Activated gamma-delta T cell treated with Interleukin-2 at 50 U/mL for 16 hours (primary cell): ENCODE measurements around the gene PPP1R1C.

ENCODE experiments used
- DNase-seq: peaks from one replicate; pipeline ENCODE4 v3.0.0-alpha.2; 2020

PPP1R1C gene

DNA sequence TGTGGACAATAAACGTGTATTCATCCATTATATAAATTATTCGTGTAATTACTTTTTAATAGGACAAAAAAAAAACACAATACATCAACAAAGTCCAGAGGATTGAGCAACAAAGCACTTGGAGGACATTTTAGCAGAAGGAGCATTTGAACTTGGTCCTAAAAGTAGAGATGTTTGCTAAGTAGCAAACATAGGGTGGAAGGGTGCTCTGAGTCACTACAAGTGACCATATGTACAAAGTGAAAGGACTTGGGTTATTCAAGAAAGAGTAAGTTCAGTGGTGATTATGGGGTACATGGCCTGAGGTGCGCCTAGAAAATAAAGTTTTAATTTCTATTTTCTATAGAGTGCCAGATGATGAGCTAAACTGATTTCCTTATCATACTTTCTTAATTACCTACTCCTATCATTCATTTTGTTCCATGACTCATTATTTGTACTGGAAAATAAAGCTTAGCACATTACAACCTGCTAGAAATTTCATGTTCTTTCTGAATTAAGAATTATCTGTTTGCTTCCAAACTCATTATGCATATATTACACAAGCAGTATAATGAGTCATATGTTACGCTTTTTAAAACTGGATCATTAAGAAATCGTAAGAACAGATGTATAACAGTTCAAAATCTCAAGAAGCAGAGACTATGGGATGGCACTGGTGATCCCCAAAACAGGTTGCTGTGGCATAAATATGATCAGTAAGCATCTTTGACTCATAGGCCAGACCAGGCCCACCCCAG is 13.1 kb upstream of the PPP1R1C start:
- DNase-seq = no peak

DNA sequence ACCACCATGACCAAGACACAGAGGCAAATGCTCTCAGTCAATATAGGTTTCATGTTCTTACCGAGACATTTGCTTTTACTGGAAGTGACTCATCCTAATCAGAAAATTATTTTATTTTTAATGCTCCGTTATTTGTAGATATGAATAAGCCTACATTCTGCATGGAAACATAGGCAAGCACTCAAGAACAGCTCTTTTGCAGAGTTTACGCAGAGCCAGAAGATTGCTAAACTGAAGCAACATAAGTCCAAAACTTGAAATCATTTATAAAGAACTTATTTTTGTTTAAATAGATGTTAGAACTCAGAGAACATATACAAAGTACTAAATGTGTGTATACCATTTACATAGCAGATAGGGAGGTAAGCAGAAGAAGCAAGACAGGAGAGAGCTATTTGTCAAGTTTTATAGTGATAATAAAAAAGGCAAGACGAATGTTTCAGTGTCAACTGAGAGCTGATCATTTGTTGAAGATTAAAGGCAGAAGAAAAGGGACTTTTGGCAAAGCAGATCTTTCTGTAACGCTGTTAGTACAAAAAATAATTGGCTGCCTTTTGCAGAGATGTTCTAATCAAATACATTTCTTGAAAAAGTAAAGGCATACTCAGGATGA is 12.4 kb upstream of the PPP1R1C start:
- DNase-seq = no peak

DNA sequence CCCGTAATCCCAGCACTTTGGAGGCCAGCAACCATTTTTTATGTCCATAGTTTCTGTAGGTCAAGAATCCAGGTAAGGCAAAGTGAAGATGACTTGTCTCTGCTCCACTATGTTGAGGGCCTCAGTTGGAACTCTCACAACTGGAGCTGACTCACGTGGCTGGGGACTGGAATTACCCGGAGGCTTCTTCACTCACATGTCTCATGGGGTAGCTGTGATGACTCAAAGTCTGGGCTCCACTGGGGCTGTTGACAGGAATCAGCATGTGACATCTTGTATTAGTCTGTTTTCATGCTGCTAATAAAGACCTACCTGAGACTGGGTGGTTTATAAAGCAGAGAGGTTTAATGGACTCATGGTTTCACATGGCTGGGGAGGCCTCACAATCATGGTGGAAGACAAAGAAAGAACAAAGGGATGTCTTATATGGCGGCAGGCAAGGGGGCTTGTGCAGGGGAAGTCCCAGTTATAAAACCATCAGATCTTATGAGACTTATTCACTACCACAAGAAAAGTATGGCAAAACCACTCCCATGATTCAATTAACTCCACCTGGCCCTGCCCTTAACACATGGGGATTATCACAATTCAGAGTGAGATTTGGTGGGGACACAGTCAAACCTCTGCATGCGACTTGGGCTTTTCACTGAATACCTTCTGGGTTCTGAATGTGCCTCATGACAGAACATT is 7.8 kb upstream of the PPP1R1C start:
- no peak for DNase-seq

DNA sequence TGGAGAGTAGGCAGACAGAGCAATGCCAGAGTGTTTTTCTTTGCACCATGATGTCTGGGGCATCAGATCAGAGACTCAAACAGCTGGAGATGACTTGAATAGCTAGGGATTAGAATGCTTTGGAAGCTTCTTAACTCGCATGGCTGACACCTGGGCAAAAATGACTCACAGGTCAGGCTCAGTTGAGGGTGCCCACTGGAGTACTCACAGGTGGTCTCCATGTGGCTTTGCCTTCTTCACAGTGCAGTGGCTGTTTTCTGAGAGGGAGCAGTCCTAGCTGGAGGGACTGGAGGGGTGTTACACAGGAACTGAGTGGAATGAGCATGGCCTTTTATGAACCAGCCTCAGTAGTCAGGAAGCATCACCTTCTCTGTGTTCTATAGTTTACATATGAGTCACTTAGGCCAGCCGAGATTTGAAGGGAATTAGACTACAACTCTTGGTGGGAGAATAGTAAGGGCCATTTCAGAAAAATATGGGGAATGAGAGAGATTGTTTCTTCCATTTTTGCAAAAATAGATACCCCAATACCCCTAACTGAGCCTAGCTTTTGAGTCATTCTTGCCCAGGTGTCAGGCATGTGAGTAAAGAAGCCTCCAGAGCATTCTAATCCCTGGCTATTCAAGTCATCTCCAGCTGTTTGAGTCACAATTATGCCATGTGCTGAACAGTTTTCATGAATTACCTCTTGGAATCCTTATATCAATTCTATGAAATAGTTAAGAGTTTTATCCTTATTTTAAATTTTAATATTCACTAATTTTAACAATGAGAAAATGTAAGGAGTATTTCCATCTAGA is 7.1 kb upstream of the PPP1R1C start:
- no peak for DNase-seq

DNA sequence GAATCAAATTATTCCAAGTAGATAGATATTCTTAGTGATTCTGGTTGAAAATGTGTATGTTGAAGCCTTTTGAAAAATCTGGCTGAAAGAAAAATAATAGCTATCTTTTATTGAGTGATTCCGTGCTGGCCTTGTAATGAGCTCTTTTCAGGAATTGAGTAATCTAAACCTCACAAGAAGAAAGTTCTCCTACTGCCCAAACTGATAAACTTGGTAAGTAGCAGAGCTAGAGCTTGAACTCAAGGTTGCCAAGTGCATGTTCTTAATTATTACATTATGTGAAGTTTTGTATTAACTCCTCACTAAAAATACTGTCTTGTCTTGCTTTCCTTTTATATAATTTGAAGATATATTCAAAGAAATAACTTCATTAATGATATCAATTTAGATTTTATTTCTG is 1.6 kb upstream of the PPP1R1C start:
- DNase-seq = no peak

DNA sequence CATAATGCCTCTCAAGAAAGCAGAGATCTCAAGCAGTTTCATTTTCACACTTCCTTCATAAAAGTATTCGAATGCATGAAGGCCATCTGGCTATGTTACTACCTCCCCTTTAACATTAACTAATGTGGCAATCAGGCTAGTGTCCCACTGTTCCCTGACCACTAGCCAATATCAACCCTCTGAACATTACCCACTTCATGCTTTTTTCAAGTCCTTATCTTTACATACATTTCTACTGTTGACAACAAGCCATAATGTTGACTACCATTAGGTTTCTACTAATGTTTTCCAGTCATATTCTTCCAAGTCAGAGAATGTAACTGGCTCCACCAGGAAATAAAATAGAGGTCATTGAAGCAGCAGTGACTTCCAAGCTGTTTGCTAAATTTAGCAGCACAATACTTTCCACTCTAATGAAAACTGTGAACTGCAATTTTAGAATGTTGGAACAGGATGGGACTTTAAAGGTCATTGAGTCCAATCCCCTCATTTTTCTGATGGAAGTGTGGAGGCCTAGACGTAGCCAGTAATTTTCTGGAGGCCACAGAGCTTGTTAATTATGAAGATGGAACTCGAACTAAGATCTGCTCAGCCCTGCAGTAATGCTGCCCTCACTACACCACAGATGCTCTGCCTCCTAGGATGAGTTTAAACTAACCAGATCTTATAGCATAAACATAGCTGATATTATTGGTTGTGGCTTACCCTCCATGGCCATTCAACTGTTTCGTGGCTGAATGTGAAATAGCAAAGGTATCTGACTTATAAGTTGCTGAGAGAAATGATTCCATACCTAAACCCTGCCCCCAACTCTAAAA is 630 bp upstream of the PPP1R1C start:
- DNase-seq = no peak

DNA sequence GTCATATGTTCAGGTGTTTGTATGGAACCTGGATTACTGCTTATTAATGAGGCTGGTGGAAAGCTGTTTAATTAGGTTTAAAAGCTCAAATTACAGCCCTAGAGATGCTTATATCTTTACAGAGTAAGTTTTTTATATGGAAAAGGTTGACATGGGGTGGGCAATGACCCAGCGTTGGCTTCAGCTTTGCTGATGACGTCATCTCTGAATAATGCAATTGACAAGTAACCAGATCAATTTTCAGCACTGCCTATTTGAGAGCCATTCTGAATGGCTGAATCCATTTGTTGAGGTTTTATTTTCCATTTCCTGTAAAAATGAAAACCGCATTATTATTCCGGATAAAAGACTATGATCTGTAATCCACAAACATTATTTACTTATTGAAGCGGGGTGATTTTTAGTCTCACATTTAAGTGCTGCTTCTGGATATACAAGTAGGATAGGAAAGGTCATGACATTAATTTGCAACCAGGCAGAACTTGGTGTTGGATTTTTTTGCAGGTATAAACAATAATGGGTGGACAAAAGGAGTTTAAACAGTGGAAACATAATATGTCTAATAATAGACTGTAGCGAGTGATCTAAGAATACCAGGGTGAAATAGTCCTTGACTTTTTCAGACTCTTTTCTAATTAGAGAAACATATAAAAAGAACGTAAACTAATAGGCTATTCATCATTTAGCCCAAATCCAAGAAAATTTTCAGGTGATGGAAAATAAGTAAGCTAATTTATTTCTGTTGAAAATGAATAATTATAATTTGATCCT is 2.7 kb downstream of the PPP1R1C start:
- no peak for DNase-seq

DNA sequence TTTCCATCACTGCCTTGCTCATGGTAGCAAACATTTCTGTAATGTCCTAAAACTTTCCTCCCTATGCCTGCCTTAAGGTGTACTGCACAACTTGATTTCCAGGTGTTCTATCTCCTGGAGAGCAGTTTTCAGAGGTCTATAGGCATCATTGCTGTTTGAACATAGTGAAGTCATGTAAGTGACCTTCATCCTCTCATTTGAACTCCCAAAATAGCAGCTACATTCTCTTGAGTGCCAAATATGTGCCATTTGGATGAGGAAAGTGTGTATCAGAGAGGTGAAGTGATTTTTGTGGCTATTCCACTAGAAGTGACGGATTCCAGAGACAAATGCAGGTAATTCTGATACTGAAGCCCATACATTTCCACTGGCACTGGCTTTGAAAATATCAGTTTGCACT is 3.4 kb downstream of the PPP1R1C start:
- DNase-seq = no peak

DNA sequence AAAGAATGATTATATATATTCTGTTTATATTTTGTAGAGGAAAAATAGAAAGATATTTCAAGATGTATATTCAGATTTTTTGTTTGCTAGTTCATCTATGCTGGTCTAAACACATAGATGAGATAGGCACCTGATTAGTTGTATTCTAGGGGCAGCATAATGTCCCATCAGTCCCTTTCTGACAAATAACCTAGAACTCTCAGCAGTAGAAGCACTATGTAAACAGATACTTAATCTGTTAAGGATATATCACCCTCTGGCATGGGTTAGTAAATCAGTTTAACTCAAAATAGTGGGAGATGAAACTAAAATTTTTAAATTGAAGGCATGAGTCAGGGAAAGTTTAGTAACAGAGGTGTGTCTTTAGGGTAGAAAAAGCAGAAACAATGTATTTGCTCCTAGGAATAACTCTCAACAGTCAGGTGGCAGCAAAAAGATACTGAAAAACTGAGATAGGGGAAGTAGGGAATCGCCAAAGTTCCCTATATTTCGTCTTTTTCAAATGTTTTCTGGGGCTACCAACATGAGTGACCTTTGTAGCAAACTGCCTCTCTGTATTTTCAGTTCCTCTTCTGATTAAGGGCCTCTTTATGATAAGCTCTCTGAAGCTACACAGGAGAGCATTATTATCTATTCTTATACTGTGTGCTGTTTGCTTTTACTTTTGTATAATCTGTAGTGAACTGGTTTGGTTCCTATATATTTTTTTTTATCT is 5.7 kb downstream of the PPP1R1C start:
- no peak for DNase-seq

DNA sequence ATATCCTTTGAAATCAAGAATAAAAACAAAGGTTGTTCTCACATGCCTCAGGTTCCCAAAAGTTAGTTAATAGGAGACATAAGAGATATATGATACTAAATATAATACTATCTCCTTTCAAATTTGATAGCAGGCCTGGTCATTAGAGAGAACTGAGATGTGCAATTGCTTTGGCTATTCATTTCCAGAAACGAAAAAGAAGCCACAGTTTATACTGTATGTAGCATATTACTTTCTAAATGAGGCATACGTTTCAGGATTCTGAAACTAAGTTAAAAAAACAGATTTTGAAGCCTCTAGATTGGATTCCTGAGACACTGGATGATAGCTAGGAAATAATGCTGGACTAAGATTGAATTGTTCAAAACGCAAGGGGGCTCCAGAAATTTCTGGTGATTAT is 7.1 kb downstream of the PPP1R1C start:
- DNase-seq = no peak

DNA sequence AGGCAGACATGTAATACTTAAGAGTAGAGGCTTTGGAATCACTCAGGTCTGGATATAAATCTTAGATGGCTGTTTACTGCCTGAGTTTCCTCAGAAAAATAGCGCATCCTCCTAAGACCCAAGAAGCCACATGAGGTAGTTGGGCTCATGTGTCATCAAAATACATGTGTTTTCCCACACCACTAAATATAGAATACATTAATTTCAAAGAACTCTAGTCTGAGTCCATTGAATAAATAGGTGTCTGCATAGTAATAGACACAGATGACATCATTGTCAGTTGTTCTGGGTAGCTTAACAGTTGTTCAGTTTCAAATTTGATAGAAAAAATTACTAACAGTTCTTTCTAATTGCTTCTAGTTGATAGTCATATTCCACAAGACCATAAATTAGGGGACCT is 9.6 kb downstream of the PPP1R1C start:
- no peak for DNase-seq

DNA sequence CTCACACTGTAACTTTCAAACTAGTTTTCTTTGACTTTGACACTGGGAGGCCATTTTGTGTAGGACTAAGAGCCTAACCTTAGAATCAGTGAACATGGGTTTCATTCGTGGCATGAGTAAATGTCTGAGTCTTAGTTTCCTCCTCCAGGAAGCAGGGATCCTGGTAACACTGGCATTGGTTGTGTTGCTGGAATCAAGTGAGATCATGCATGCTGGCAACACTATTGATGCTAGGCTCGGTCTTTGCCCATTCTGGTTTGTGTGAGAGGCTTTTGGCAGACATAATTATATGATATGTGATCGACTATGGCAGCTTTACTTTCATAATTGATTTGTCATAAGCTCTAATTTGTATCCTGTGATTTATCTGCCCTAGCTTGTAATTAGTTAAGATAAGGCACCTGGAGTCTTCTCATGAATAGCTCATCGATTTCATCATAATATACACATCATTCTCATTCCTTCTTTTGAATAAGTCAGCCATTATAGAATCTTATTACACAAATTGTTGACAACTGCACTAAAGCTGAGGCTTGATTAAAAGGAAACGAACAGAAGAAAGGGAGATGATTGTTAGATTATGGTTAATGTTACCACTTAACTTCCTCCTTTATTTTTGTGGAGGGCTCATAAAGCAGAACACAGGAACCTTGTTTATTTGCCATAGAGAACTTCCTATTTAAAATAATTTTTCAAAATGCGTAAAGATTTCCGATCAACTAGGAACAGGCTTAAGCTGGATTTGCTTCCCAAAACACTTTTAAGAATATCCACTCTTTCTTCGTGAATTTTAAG is 12.6 kb downstream of the PPP1R1C start:
- DNase-seq = no peak

DNA sequence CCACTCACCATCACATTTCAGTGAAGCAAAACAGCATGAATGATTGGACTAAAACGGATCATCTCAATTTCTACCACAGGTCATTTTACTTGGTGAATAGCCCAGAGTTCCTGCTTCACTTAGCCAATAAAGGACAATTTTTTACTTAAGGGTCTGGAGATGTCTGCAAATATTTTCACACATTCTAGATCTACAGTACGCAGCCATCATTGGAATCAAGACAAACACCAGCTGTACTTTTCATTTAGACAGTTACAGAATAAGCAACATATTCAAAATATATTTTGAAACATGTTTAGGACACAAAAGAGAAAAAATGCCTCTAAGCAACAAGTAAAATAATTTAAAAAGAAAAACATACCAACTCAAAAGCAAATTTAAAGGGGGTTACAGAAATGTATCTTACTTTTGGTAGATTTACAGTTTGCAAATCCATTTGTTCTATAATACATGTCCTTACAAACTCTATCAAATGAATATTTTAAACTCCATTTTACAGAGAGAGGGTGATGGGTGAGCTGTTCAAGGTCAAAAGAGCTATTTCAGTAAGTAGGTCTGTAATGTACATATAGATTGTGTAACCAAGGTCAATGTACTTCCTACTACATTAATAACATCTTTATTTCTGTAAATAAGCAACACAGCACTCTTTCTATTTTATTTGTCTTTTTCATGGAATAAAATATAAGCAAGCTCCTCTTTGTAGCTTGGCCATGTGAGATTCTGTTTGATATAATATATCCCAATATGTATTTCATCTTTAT is 13.4 kb downstream of the PPP1R1C start:
- DNase-seq = no peak

DNA sequence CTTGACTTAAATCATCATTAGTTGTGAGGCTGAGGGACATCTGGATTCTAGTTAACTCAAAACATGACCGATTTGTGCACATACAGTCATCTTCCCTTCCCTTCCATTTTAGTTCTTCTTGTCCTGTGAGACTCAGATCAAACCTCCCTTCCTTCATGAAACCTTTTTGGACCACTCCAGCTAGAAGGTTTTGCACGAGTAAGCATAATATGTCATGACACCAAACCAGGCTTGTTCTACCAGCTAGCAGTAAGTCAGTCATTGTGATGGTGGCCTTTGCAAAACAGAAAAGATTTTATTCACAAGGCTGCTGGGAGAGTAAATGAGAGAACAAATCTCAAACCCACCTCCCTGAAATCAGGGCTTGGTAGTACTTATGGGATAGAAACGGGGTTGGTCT is 14.3 kb downstream of the PPP1R1C start:
- DNase-seq = no peak

DNA sequence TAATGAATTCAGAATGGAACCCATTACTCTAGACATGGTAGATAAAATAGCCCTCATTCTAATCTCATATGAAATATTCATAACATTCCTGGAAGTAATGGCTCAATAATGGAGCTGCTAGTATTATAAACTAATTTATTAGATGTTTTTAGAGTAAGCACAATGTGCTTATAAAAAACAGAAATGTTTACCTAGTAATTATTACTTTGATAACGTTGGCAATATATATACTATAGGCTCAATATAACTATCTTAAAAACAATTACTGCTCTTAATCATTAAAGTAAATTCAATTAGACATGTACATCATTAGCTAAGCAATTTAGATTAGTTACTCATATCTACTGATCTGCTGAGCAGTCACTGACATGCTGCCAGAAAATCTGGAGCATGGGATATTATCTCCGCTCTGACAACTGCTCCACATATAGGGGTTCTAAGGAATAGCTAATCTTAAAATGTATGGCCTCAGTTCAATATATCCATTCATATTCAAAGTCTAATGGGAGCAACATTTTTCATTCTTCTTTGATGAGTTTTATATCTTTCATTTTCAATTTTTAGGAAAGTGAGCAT is 19.4 kb downstream of the PPP1R1C start:
- DNase-seq = no peak

DNA sequence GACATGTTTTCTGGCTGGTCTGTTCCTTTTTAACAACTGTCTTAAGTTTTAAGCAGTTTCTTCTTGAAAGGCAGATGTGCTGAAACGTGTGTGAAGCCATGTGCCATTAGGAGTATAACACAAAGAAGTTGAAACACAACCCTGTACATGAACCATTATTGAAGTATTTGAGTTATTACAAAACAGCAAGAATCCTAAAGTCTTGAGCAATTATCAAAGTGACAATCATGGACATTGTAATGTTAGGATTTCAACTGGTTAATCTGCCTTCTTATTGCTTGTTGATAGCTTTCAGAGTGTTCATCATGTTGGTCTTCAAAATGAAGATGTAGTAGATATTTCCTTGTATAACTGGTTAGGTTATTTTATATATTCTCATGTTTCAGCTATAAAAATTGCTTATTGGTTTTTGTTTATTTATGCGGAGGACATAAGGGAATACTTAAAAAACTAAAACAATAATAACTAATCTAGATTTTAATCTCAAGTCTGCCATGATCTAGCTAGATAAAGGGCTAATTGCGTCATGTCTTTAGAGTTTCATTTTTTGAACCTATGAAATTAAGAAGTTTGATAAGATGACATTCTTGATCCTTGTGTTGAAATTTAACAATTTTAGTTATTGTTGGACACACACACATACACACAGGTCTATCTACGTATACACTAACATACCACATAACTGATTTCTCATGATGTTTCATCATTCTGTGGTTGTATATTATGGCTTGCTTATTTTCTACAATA is 21.1 kb downstream of the PPP1R1C start:
- no peak for DNase-seq

DNA sequence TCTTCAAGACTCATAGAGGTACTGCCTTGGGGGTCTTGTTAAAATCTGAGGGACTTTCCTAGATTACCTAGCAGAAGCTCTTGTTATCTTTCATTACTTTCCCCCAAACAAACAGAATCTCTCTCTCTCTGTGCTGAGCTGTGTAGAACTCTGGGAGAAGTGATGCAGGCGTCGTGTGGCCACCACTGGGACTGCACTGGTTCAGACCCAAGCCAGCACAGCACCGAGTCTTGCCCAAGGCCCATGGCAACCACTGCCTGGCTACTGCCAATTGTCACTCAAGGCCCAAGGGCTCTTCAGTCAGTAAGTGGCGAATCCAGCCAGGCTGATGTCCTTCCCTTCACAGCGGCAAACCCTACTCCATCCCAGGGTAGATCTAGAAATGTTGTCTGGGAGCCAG is 28.6 kb downstream of the PPP1R1C start:
- DNase-seq = no peak
